IPS-15b (cell line): ENCODE data around the gene WRAP73.

ENCODE experiments used
- H3K27me3 ChIP-seq: one replicate; pipeline ENCODE4 v1.6.1; 2013; ENCODE audit warnings: low read length; ENCODE audit not compliant: control insufficient read depth, insufficient read depth
- H3K36me3 ChIP-seq: one replicate; pipeline ENCODE4 v1.6.1; 2013; ENCODE audit warnings: low read length; ENCODE audit not compliant: control insufficient read depth, insufficient read depth
- H3K4me1 ChIP-seq: one replicate; pipeline ENCODE4 v1.6.1; 2013; ENCODE audit warnings: mild to moderate bottlenecking, low read length; ENCODE audit not compliant: control insufficient read depth, insufficient read depth
- H3K4me3 ChIP-seq: one replicate; pipeline ENCODE4 v1.5.1; 2013; ENCODE audit warnings: low read depth, low read length
- H3K9ac ChIP-seq: one replicate; pipeline ENCODE4 v1.6.1; 2013; ENCODE audit warnings: low read depth, mild to moderate bottlenecking, low read length
- H3K9me3 ChIP-seq: one replicate; pipeline ENCODE4 v1.6.1; 2013; ENCODE audit warnings: mild to moderate bottlenecking, low read length; ENCODE audit not compliant: control insufficient read depth, insufficient read depth

WRAP73 gene

DNA sequence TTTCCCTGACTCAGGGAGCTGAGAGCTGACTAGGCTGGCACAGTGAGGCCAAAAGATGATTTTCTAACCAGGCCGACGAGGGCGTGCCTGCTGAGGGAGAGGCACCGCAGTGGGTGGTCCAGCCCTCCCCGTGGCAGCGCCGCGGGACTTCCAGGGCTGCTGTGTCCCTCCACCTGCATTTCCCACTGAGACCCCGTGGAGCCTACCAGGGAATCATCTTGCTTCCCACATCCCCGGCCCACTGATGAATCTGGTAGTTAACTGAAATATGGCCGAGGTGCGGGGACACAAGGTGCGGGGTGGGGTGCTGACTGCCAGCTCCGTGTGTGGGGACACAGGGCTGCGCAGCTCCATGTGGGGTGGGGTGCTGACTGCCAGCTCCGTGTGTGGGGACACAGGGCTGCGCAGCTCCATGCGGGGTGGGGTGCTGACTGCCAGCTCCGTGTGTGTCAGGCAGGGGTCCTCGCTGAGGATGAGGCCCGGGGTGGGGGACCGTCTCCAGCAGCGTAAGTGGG is 10.4 kb downstream of the WRAP73 start:
- Histone ChIP-seq H3K4me1 (no peaks in the 10 kb centered on the region), H3K9ac (no peak overlapping the region), H3K4me3 (no peak overlapping the region), H3K27me3 (no peaks in the 10 kb centered on the region), H3K36me3 (peaks cover 19% of the 10 kb centered on the region), H3K9me3 (no peaks in the 10 kb centered on the region)

DNA sequence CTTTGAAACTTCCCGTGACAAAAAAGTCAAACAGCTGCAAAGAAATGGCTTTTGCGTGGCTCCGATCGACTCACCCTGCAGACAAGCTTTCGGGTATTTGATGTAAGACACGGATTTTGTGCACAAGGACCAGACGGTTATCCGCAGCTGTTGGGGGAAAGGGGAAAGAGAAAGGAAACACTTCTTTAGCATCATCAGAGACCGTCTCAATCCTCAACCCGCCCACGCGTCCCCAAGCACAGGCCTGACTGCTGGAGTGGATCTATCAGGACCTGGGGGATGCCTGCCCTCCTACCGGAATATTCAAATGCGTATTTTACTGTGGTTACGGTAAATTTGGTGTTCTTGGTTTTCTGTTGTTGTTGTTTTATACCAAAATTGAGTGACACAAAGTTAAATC is 11.2 kb downstream of the WRAP73 start:
- Histone ChIP-seq H3K9me3 (no peaks in the 10 kb centered on the region), H3K9ac (no peak overlapping the region), H3K4me3 (no peak overlapping the region), H3K27me3 (no peaks in the 10 kb centered on the region), H3K4me1 (no peaks in the 10 kb centered on the region), H3K36me3 (peaks cover 25% of the 10 kb centered on the region)

DNA sequence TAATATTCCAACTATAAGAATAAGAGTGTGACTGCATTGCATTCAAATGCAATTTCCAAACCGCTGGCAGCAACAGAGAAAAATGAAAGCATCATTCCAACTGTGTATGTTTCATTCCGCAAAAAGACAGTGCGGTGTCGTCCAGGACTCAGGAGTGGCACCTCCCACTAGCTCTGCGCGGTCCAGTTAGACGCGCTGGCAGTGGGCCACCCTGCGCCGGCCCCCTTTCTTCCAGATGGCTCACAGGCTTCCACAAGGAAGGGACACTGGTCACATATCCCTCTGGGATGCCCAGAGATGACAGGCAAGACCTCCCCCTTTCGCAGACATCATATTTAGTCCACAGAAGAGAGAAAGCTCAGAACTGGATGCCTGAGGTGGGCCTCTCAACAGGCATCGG is 11.9 kb downstream of the WRAP73 start:
- Histone ChIP-seq H3K36me3 (peaks cover 29% of the 10 kb centered on the region), H3K4me1 (no peaks in the 10 kb centered on the region), H3K9me3 (no peaks in the 10 kb centered on the region), H3K27me3 (no peaks in the 10 kb centered on the region), H3K9ac (no peak overlapping the region), H3K4me3 (no peak overlapping the region)

DNA sequence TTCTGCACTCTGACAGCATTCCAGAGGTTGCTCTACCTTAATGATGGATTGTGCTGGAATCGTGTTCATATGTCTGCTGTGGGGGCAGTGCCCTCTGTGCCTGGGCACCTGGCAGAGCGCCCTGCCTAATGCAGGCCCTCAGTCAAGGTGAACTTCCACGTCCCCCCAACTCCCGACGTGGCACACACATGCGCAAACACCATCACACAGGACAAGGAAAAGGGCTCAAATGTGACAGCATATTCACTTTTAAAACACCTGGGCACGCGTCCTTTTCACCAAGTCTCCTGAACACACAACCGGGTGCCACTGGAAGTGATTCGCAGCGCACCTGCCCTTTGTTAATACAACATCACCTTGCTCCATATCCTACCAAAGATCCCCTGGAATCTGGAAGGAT is 13.4 kb downstream of the WRAP73 start:
- Histone ChIP-seq H3K9me3 (no peaks in the 10 kb centered on the region), H3K4me3 (no peak overlapping the region), H3K4me1 (peaks cover 4% of the 10 kb centered on the region), H3K27me3 (no peaks in the 10 kb centered on the region), H3K9ac (no peak overlapping the region), H3K36me3 (peaks cover 30% of the 10 kb centered on the region)

DNA sequence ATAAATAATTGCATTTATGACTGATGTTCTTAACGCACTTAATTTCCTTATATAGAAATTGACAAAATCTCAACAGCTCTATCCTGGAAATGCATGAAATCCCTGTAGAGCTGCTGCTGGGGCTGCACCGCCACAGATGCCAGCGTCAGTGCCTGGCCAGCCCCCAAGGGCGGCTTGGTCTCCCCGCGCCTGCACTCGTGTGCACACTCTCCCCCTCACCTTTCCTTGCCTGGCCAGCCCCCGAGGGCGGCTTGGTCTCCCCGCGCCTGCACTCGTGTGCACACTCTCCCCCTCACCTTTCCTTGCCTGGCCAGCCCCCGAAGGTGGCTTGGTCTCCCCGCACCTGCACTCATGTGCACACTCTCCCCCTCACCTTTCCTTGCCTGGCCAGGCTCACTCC is 13.8 kb downstream of the WRAP73 start:
- peaks cover 33% of the 10 kb centered on the region for H3K36me3 ChIP-seq
- no peak overlapping the region for H3K4me3 ChIP-seq
- H3K4me1 ChIP-seq, result peaks cover 4% of the 10 kb centered on the region
- H3K27me3 ChIP-seq, result no peaks in the 10 kb centered on the region
- H3K9me3 ChIP-seq, result no peaks in the 10 kb centered on the region
- H3K9ac ChIP-seq, result no peak overlapping the region

DNA sequence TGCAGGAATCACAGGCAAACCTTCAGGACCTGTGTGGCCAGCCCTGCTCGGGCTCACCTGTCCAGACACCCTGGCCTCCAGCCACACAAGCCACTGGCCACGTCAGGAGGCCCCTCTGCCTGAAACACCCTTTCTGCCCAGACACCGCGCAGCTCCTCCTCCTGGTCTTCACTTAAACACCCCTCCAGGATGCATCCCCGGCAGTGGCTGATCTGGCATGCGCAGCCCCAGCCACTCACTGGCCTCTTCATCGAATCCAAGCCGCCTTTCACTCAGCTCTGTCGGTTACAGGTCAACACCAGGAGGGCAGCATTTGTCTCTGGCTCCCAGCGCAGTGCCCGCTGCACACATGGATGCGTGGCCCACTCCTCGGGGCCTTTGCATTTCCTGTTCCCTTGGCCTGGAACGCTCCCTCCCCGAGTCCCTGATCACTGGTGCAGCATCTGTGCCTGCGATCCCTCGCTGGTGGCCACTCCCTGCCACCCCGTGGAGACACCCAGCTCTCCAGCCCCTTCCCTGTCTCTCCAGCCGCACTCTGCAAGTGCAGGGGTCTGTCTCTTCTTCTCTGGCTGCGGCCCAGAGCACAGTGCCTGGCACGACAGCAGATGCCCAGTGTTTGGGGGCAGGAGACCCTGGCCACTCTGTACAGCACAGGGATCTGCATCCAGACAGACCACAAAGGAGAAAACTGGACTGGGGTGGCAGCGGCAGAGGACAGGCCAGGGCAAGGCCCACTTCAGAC is 15.7 kb downstream of the WRAP73 start:
- Histone ChIP-seq H3K9ac (no peak overlapping the region), H3K27me3 (no peaks in the 10 kb centered on the region), H3K36me3 (peaks cover 42% of the 10 kb centered on the region), H3K9me3 (no peaks in the 10 kb centered on the region), H3K4me3 (no peak overlapping the region), H3K4me1 (peaks cover 4% of the 10 kb centered on the region)

DNA sequence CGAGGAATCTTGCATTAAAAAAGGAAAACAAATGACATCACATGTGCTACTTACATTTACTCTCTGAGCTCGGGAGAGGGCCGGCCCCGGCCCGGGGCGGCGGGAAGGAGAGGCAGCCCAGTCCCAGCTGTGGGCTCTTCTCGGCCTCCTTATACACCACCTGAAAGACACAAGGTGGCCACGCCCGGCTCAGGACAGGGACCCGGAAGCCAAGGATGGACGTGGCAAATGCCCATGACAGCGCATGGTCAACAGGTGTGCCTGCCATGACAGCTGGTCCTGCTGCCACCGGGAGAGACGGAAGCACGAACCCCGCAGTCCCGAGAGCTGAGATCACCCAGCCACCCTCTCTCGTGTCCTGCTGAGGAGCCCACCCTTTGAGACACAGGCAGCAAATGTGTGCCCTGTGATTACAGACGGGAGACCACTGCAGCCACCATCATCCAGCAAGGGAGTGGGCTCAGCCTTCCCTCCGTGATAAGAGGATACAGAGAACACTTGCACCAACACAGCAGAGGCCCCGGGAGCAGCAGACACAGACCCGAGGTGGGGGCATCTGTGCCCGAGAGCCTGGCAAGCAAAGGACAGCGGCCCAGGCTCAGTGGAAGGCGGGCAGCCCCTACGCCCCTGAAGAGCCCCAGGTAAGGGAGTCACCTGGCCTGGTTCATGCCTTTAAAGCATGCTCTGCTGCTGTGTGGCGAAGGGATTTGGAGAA is 16.4 kb downstream of the WRAP73 start:
- H3K4me3 ChIP-seq, result no peak overlapping the region
- H3K4me1 ChIP-seq, result peaks cover 4% of the 10 kb centered on the region
- H3K9me3 ChIP-seq, result no peaks in the 10 kb centered on the region
- H3K9ac ChIP-seq, result no peak overlapping the region
- no peaks in the 10 kb centered on the region for H3K27me3 ChIP-seq
- H3K36me3 ChIP-seq, result peaks cover 48% of the 10 kb centered on the region

DNA sequence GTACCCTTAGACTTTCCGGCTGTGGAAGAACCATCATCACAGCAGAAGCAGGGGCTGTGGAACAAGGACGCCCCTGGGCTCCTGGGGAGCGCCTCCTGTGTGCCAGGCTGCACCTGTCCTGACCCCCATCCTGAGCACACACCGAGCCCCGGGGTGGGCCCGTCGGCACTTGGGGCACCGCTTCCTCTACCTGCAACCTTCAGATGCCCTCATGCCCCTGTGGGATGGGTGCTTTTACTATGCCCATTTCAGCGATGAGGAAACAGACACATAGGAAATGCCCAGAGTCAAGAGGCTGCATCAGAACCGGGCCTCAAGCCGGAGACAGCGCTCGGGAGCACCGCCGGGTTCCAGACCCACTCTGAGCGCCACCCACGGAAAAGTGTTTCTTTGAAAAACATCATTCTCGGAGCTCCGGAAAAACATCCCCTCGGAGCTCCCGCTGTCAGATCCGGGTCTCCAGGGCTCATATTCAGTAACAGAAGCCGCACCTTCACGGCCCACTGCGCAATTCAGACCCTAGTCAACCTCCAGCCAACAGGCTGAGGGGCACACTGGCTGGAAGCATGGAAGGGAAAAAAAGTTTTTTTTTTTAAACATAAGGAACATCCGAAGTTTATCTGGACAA is 17.1 kb downstream of the WRAP73 start:
- Histone ChIP-seq H3K9me3 (no peaks in the 10 kb centered on the region), H3K9ac (no peak overlapping the region), H3K27me3 (no peaks in the 10 kb centered on the region), H3K36me3 (peaks cover 49% of the 10 kb centered on the region), H3K4me1 (peaks cover 4% of the 10 kb centered on the region), H3K4me3 (no peak overlapping the region)

DNA sequence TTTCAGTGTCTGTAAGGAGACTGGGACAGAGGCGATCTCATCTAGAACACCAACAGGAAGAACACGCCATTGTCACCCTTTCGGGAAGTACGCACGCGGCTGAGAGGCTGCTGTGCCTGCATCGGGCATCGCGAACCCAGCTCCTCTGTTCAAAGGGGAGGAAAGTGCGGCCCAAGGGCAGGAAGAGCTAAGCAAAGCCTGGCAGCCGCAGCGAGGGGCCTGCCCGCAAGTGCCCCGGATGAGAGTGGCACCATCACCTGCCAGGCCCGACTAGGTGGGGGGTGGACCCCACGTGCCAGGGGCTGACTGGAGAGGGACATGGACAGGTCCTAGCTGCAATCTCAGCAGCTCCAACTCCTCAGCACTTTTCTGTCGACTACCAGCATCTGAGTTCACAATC is 17.6 kb downstream of the WRAP73 start:
- Histone ChIP-seq H3K4me3 (no peak overlapping the region), H3K9me3 (no peaks in the 10 kb centered on the region), H3K36me3 (peaks cover 50% of the 10 kb centered on the region), H3K4me1 (peaks cover 4% of the 10 kb centered on the region), H3K27me3 (no peaks in the 10 kb centered on the region), H3K9ac (no peak overlapping the region)

DNA sequence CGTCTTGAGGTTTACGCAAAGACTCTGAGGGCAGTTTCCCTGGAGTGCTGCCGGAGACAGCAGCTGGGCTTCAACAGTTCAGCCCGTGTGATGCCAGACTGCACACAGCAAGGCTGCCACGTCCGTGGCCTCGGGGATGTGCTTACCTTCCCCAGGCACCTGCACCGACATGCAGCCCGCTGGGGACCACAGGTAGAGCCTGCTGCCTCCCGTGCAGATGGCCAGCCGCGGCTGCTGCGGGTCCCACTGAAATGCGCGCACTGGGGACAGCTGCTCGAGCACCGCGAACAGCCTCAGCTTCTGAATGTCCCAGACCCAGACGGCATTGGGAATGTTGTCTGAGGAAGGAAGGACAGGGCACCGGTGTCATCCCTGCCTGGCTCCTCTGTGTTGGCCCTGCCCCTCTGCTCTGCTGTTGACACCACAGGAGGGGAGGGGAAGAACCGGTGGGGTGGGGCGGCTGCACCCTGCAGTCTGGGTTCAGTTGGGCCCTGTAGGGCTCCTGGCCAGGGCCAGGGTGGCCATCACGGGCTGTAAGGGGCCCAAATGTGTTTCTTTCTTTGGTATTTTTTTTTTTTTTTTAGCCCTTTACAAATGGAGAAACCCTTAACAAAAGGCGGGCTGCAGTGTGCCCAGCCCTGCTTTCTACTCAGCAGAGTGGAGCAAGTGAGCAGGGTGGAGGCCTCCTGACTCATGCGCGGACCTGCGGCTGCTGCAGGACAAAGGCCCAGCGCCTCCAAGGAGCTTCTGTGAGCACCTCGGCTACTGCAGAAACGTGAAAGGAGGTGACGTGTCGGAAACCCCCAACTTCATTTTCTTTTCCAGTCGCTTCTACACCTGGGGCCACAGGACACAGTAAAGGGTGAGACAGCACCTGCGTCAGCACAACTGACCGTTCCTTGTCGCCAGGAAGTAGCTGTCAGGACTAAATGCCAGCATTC is 18.3 kb downstream of the WRAP73 start:
- Histone ChIP-seq H3K36me3 (peaks cover 49% of the 10 kb centered on the region), H3K9ac (no peak overlapping the region), H3K4me3 (no peak overlapping the region), H3K4me1 (peaks cover 4% of the 10 kb centered on the region), H3K9me3 (no peaks in the 10 kb centered on the region), H3K27me3 (no peaks in the 10 kb centered on the region)

DNA sequence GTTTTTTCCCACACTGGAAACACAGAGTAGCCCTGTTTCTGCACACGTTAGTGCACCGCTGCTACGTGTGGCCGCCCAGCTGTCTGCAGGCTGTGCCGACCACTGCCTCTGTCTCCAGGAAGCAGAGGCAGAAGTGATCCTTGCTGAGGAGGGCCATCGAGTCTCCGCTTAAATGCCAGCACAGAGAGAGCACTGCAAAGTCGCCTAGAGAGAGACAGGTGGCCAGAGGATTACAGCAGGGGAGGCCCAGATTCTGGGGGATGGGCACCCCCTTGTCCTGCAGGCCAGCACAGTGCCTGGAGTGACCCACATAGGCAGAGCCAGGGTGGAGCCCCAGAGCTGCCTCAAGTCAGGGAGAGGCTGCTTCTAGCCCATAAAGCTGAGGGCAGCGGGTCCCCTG is 19.0 kb downstream of the WRAP73 start:
- peaks cover 5% of the 10 kb centered on the region for H3K4me1 ChIP-seq
- H3K36me3 ChIP-seq, result peaks cover 45% of the 10 kb centered on the region
- H3K4me3 ChIP-seq, result no peak overlapping the region
- no peaks in the 10 kb centered on the region for H3K9me3 ChIP-seq
- no peaks in the 10 kb centered on the region for H3K27me3 ChIP-seq
- H3K9ac ChIP-seq, result no peak overlapping the region
